Calu3 (cell line): ENCODE measurements around the gene TLE6. TPM values are rescaled to one million over a fixed set of nuclear protein-coding genes. Genes with fewer than 3 reads are reported as not detected.

Experiments
- BruUV-seq: library from RNA; stranded (reverse); fragments of 400-500 nt; replicated peaks from 2 replicates; lab custom pipeline; 2021; lab: Mats Ljungman, UMichigan
- CTCF ChIA-PET: fragments of 300-600 bp; sonication (Branson Sonifier 250); formaldehyde crosslinking; loops from one replicate; lab custom pipeline; 2022; ENCODE audit warnings: antibody characterized with exemption; lab: Charles Lee
- DNase-seq: peaks from one replicate; pipeline ENCODE4 v3.0.0; 2022
- H3K27ac Mint-ChIP-seq: one replicate; pipeline ENCODE4 v1.8.0; 2022; ENCODE audit warnings: mixed read lengths; ENCODE audit not compliant: unreplicated experiment
- H3K27me3 Mint-ChIP-seq: one replicate; pipeline ENCODE4 v1.8.0; 2022; ENCODE audit warnings: mixed read lengths; ENCODE audit not compliant: unreplicated experiment
- H3K36me3 Mint-ChIP-seq: one replicate; pipeline ENCODE4 v1.8.0; 2022; ENCODE audit warnings: mild to moderate bottlenecking, moderate library complexity, mixed read lengths; ENCODE audit not compliant: insufficient read depth, unreplicated experiment
- H3K4me1 Mint-ChIP-seq: one replicate; pipeline ENCODE4 v1.8.0; 2022; ENCODE audit warnings: mild to moderate bottlenecking, low read depth, mixed read lengths; ENCODE audit not compliant: unreplicated experiment
- H3K4me3 Mint-ChIP-seq: one replicate; pipeline ENCODE4 v1.8.0; 2022; ENCODE audit warnings: mild to moderate bottlenecking, low read depth, moderate library complexity, mixed read lengths; ENCODE audit not compliant: unreplicated experiment
- H3K9me3 Mint-ChIP-seq: one replicate; pipeline ENCODE4 v1.8.0; 2022; ENCODE audit warnings: low read depth, mixed read lengths; ENCODE audit not compliant: unreplicated experiment
- intact Hi-C: fragments of 100-400 bp; cut with micrococcal nuclease; formaldehyde crosslinking; loops from one replicate; pipeline ENCODE4 v1.10.0; 2022; ENCODE audit not compliant: unreplicated experiment
- total RNA-seq: library from RNA; stranded (reverse); gene quantifications from 2 replicates; pipeline ENCODE4 v1.2.3, GENCODE V29; 2022
- TF ChIP-seq, protein P1 (sequence below): fragments of 200-600 bp; IDR thresholded peaks from one replicate; pipeline ENCODE4 v1.8.0; 2022; ENCODE audit warnings: antibody characterized with exemption; ENCODE audit not compliant: unreplicated experiment

TLE6 gene
- total RNA-seq, 1 experiment from 2014 or later = 2.1 TPM

DNA sequence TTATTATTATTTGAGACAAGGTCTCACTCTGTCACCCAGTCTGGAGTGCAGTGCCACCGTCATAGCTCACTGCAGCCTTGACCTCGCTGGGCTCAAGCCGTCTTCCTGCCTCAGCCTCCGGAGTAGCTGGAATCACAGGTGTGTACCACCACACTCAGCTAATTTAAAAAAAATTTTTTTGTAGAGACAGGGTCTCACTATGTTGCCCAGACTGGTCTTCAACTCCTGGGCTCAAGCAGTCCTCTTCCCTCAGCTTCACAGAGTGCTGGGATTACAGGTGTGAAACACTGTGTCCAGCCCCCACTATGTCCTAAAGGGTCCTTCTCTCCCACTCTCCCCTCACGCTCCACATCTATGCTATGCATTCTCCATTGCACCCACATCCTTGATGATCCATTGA lies 60.9 kb downstream of the TLE6 start:
- intact Hi-C loops = no loop called here
- Mint-ChIP-seq H3K4me3 (no peak overlapping the region), H3K9me3 (no peaks in the 10 kb centered on the region), H3K4me1 (peaks cover 16% of the 10 kb centered on the region), H3K36me3 (peaks cover 30% of the 10 kb centered on the region), H3K27me3 (peaks cover 19% of the 10 kb centered on the region), H3K27ac (no peak overlapping the region)
- no peak for DNase-seq
- CTCF ChIA-PET = no interaction called here
- no TSS peak for BruUV-seq
- TF ChIP-seq, protein P1, sequence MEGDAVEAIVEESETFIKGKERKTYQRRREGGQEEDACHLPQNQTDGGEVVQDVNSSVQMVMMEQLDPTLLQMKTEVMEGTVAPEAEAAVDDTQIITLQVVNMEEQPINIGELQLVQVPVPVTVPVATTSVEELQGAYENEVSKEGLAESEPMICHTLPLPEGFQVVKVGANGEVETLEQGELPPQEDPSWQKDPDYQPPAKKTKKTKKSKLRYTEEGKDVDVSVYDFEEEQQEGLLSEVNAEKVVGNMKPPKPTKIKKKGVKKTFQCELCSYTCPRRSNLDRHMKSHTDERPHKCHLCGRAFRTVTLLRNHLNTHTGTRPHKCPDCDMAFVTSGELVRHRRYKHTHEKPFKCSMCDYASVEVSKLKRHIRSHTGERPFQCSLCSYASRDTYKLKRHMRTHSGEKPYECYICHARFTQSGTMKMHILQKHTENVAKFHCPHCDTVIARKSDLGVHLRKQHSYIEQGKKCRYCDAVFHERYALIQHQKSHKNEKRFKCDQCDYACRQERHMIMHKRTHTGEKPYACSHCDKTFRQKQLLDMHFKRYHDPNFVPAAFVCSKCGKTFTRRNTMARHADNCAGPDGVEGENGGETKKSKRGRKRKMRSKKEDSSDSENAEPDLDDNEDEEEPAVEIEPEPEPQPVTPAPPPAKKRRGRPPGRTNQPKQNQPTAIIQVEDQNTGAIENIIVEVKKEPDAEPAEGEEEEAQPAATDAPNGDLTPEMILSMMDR = no peak

DNA sequence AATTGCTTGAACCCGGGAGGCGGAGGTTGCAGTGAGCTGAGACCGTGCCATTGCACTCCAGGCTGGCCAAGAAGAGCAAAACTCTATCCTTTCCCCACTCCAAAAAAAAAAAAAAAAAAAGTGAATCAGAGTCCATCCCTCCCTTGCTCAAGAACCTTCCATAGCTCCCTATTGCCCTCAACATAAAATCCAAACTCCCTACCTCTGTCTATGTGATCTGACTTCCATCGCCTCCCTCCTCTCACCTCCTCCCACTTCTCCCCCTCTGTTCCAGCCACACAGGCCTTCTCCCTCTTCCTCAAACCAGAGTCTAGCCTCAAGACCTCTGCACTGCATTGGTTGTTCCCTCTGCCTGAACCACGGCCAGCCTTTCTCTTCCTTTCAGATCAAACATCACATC lies 61.8 kb downstream of the TLE6 start:
- no peaks in the 10 kb centered on the region for H3K9me3 Mint-ChIP-seq
- H3K4me3 Mint-ChIP-seq = no peak overlapping the region
- intact Hi-C loops = no loop called here
- DNase-seq = no peak
- no peak overlapping the region for H3K27ac Mint-ChIP-seq
- peaks cover 10% of the 10 kb centered on the region for H3K27me3 Mint-ChIP-seq
- CTCF ChIA-PET = interaction anchor here (0.6 kb wide), 1 partner anchor 93 kb away, joined by 3 read pairs; no protein-coding TSS in a partner anchor
- H3K4me1 Mint-ChIP-seq = peaks cover 15% of the 10 kb centered on the region
- TF ChIP-seq, protein P1 = no peak
- no TSS peak for BruUV-seq
- peaks cover 30% of the 10 kb centered on the region for H3K36me3 Mint-ChIP-seq

DNA sequence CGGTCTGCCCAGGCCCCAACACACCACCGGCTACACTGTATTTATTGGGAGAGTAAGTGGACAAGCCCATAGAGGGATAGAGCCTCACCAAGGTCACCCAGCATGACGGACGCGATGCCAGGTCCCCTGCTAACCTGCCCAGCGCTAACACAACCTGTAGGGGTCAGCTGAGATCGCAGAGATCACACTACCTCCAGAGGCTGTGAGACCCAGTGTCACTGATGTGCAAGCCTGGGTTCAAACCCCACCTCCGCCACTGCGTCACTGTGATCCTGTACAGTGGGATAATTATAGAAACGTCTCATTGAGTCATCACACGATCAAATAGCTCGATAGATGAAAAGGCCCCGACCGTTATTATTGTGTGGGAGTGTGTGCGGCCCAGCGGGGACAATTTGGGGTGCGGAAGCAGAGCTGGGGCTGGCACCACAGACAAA lies 62.3 kb downstream of the TLE6 start:
- no TSS peak for BruUV-seq
- peaks cover 5% of the 10 kb centered on the region for H3K27me3 Mint-ChIP-seq
- peaks cover 30% of the 10 kb centered on the region for H3K36me3 Mint-ChIP-seq
- TF ChIP-seq, protein P1 = no peak
- no peak overlapping the region for H3K27ac Mint-ChIP-seq
- intact Hi-C loops = no loop called here
- CTCF ChIA-PET = interaction anchor here (0.6 kb wide), 2 partner anchors 63 to 94 kb away, joined by 3 read pairs; partner anchors contain the start of gene TLE6
- peaks cover 10% of the 10 kb centered on the region for H3K4me1 Mint-ChIP-seq
- no peak overlapping the region for H3K4me3 Mint-ChIP-seq
- no peak for DNase-seq
- H3K9me3 Mint-ChIP-seq = no peaks in the 10 kb centered on the region

DNA sequence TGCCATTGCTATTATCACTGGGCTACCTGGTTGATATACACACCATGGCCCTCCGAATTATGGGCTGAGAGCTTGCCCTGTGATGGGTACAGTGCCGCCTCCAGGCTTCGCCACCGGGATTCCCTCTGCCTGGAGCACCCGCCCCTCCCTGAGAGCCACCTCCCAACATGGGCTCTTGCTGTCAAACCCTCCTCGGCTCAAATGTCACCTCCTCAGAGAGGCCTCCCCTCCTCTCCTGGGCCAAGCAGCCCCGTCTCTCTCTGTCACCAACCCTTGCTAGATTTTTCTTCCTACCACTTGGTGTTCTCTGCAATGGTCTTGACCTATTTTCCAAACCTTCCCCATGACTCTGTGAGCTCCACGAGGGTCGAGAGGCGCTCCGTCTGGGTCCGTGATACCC lies 64.0 kb downstream of the TLE6 start:
- intact Hi-C loops = no loop called here
- no TSS peak for BruUV-seq
- Mint-ChIP-seq H3K4me1 (no peaks in the 10 kb centered on the region), H3K9me3 (no peaks in the 10 kb centered on the region), H3K4me3 (no peak overlapping the region), H3K36me3 (peaks cover 13% of the 10 kb centered on the region), H3K27me3 (no peaks in the 10 kb centered on the region), H3K27ac (no peak overlapping the region)
- CTCF ChIA-PET = interaction anchor here (0.6 kb wide), 1 partner anchor 94 kb away, joined by 3 read pairs; no protein-coding TSS in a partner anchor
- TF ChIP-seq, protein P1 = no peak
- no peak for DNase-seq
